ENCODE results near the gene ZMYM3. TPM values are rescaled to one million over a fixed set of nuclear protein-coding genes. Genes with fewer than 3 reads are reported as not detected.
A peak's percentile ranks its signal among the peaks of the same experiment; 100 is the strongest.

The ZMYM3 gene
- total RNA-seq, 1 experiment from 2014 or later: 77.5 TPM

GRCh38 chrX:71198066-71198465 lies 55.9 kb downstream of the ZMYM3 start (continued):
- TF ChIP-seq HMGXB4 (CRISPR knock-in tag; IDR thresholded peaks at IDR 0.05) (no peak), FOXK1 (CRISPR knock-in tag; IDR thresholded peaks at IDR 0.05) (no peak), TEAD4 (CRISPR knock-in tag; IDR thresholded peaks at IDR 0.05) (no peak), SP1 (CRISPR knock-in tag; conservative IDR thresholded peaks at IDR 0.05) (no peak)

- POLR2A ChIA-PET: no interaction called here
- ATAC-seq: peak; percentile 93
- CTCF ChIA-PET: interaction anchor here (0.6 kb wide), 1 partner anchor 198 kb away, joined by 3 read pairs; no protein-coding TSS in a partner anchor
Observed at GRCh38 chrX:71195964-71196649, 57.8 kb downstream of the ZMYM3 start.

GRCh38 chrX:71191248-71191647 lies 62.7 kb downstream of the ZMYM3 start:
- no peak overlapping the region for H3K4me3 Mint-ChIP-seq
- H3K4me1 Mint-ChIP-seq: peaks cover 18% of the 10 kb centered on the region
- H3K36me3 Mint-ChIP-seq: no peaks in the 10 kb centered on the region
- H3K9me3 Mint-ChIP-seq: 0 out of 2 replicates have a peak, but pooled peaks cover 6% of the 10 kb centered on the region
- ChIA-PET POLR2A (no interaction called here), CTCF (no interaction called here)
- H3K27me3 Mint-ChIP-seq (ENCODE audit: low read depth): no peaks in the 10 kb centered on the region
- ATAC-seq (peak; percentile 58), DNase-seq (ENCODE audit: low spot score) (no peak)
- TF ChIP-seq CREM (CRISPR knock-in tag; IDR thresholded peaks at IDR 0.05): no peak
- no peak for TF ChIP-seq E2F4 (CRISPR knock-in tag; IDR thresholded peaks at IDR 0.05; ENCODE audit: borderline replicate concordance, low read depth)
- TF ChIP-seq NR2C2 (CRISPR knock-in tag; IDR thresholded peaks at IDR 0.05): no peak
- no peak for TF ChIP-seq TEAD1 (CRISPR knock-in tag; IDR thresholded peaks at IDR 0.05)
- no peak for TF ChIP-seq MXD4 (CRISPR knock-in tag; IDR thresholded peaks at IDR 0.05; ENCODE audit: borderline replicate concordance)
- TF ChIP-seq CREB1 (CRISPR knock-in tag; IDR thresholded peaks at IDR 0.05): no peak
- no peak for TF ChIP-seq ELF4 (CRISPR knock-in tag; IDR thresholded peaks at IDR 0.05; ENCODE audit: low read depth)
- TF ChIP-seq GABPB1 (CRISPR knock-in tag; IDR thresholded peaks at IDR 0.05): no peak
- no peak for TF ChIP-seq IRF1 (CRISPR knock-in tag; IDR thresholded peaks at IDR 0.05)
- no peak for TF ChIP-seq JUN (CRISPR knock-in tag; IDR thresholded peaks at IDR 0.05)
- no peak for TF ChIP-seq TEAD4 (CRISPR knock-in tag; IDR thresholded peaks at IDR 0.05)
- TF ChIP-seq E2F5 (CRISPR knock-in tag; IDR thresholded peaks at IDR 0.05): no peak
- peak overlapping the region; percentile 86 for H3K27ac Mint-ChIP-seq

More at GRCh38 chrX:71195964-71196649, 57.8 kb downstream of the ZMYM3 start:
- DNase-seq (ENCODE audit: low spot score): no peak
- Mint-ChIP-seq H3K9me3 (0 out of 2 replicates have a peak, but pooled peaks cover under 1% of the 10 kb centered on the region), H3K4me1 (peaks cover 27% of the 10 kb centered on the region), H3K4me3 (peak overlapping the region; percentile 11; the same call in 1 of the 2 replicates), H3K36me3 (no peaks in the 10 kb centered on the region), H3K27ac (peak overlapping the region; percentile 85), H3K27me3 (ENCODE audit: low read depth) (no peaks in the 10 kb centered on the region)
- TF ChIP-seq PREB (CRISPR knock-in tag; IDR thresholded peaks at IDR 0.05; ENCODE audit: borderline replicate concordance): no peak
- no peak for TF ChIP-seq SMAD3 (CRISPR knock-in tag; IDR thresholded peaks at IDR 0.05; ENCODE audit: borderline replicate concordance)
- TF ChIP-seq CDX4 (CRISPR knock-in tag; IDR thresholded peaks at IDR 0.05; ENCODE audit: borderline replicate concordance): no peak
- no peak for TF ChIP-seq ZNF317 (CRISPR knock-in tag; IDR thresholded peaks at IDR 0.05; ENCODE audit: borderline replicate concordance, low read depth)
- TF ChIP-seq NFATC4 (CRISPR knock-in tag; IDR thresholded peaks at IDR 0.05): no peak
- no peak for TF ChIP-seq HMGA2 (CRISPR knock-in tag; IDR thresholded peaks at IDR 0.05)
